Measurements from ENCODE around the gene TENT4B.
A peak's percentile ranks its signal among the peaks of the same experiment; 100 is the strongest.
"Not testable (repeated sequence)": the region's sequence is repeated elsewhere in the genome, so short reads cannot be mapped to it uniquely, and the experiment has no call there.

Gene TENT4B

DNA sequence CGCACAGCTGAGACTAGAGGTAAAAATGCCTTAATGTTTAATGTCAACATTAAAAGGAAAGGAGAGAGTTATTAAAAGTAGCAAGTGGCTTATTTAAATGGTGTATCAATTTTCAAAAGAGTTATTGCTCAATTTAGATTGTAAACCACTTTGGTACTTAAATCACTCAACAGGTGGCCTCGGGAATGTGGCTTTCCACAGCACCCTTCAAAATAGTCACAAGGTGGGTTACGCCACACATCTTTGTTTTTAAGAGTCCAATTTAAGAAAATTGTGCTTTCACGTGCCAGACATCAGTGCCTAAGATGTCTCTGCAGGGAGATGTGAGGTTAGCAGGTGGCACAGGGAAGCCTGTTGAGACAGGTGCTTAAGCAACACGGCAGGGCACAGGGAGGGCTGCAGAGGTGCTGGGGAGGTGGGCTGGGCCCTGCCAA, 85.8 kb downstream of the TENT4B start:
- peak; percentile 19 for DNase-seq

- DNase-seq = not testable (repeated sequence)
These were observed 89.9 kb downstream of the TENT4B start for GRCh38 chr16:50243024-50243423.

DNA sequence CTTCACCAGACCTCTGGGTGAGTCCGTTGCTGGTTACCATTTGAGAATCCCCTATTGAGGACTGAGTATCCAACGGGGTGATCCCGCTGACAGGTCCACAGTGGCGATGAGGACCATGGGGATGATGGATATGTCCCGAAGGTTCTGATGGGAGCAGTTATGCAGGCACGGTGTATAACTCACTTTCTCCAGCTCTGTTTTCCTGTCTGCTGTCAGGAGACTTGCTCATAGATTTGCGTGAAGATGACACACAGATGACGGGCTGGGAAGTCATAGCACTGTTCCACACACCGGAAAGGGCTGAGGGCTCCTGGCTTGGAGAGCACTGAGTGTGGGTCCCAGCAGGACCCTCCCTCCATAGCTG, 91.0 kb downstream of the TENT4B start:
- DNase-seq = no peak

DNA sequence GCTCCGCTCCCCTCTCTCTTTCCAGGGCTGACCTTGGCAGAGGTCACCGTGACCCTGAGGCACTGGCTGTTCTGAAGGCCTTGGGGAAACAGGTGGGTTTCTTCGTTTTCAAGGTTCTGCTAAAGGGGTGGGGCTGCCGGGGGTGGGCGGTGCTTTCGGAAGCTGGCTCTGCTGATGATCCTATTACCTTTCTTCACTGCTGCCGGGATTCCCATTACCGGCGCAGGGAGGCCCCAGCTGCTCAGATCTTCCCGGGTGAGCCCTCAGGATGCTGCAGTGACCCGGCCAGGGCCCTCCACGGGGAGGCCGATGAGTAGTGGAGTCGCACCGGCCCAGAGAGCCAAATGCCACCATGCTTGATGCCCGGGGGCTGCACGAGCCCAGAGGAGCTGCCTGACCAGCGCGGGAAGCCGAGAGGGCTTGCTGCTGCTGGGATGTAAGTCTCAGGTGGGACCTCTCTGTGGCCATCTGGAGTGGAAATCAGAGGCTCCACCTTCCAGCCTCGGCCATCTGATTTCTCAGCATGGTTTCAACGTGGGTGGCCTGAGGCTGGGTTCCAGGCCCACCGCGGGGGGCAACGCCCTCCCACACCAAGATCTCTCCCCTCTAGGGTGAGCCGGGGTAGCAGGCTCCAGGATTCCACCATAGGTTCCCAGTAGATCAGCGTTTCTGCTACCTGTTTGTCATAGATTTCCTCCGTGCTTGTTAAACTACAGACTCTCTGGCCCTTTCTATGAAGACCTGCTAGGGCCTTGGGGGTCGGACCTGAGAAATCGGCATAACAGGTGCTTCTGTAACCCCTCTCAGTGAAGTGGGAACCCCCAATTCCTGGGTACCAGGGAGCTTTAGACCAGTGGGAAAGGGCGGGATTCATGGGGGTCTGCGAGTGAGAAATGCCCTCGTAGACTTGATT, 91.7 kb downstream of the TENT4B start:
- no peak for DNase-seq

DNA sequence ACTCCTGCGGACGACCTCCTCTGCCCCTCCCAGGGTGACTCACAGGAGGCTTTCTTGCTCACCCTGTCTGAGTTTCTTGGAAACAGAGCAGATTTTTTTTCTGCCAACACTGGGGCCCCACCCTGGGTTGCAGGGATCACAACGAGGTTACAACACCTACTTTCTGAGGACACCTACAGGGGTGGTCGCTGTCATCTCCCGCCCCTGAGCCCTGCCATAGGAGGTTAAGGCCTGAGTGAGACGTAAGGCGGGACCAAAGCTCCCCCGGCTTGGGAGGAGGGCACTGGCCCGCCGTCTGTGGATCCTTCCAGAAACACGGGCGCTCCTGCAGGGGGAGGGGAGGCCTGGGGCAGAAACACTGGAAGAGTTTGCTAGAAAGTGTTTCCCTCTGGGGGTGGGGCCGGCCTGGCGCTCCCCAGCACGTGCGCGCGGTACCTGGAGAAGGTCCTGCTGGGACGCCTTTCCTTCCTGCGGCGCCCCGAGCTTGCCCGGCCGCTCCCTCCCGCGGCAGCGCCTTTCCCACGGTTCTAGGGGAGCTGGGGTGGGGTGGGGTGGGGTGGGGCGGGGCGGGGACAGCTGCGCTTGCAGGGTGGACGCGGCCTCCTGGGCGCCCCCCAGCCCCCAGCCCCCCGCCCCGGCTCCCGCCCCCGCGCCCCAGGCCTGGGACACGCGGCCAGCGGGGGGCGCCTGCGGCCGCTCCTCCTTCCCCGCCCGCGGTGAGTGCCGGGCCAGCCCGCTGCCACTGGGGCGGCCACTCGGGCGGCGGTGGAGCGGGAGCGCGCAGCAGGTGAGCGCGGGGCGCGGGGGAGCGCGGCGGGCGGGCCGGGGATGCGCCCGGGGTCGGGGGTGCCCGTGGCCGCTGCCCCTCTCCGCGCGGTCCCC, 92.6 kb downstream of the TENT4B start:
- DNase-seq = peak; percentile 32

GRCh38 chr16:50246299-50247122, 93.4 kb downstream of the TENT4B start:
- DNase-seq = no peak

DNA sequence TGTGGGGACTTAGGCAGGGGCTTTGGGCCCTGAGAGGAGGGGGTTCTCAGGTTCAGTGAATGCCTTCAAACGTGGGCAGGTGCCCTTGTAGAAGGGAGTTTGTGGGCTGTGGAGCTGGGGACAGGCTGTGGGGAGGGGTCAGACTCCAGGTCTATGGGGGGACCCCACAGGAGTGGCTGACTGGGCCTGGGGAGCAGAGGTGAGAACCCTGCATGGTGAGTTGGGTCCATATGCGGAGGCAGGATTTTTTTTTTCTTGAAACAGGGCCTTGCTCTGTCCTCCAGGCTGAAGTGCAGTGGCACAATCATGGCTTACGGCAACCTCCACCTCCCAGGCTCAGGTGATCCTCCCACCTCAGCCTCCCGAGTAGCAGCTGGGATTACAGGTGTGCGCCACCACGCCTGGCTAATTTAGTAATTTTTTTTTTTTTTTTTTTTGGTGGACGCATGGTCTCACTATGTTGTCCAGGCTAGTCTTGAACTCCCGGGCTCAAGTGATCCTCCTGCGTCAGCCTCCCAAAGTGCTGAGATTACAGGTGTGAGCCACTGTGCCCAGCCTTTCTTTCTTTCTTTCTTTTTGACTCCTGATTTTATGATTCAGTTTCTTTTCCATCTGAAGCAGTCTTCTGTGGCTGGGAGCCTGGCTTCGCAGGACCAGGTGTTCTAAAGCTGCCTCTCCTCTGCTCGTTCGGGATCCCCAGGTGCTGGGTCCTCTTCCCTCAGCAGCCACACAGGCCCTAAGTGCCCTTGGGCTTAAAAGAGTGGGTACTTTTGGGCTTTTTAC, 94.2 kb downstream of the TENT4B start:
- no peak for DNase-seq

DNA sequence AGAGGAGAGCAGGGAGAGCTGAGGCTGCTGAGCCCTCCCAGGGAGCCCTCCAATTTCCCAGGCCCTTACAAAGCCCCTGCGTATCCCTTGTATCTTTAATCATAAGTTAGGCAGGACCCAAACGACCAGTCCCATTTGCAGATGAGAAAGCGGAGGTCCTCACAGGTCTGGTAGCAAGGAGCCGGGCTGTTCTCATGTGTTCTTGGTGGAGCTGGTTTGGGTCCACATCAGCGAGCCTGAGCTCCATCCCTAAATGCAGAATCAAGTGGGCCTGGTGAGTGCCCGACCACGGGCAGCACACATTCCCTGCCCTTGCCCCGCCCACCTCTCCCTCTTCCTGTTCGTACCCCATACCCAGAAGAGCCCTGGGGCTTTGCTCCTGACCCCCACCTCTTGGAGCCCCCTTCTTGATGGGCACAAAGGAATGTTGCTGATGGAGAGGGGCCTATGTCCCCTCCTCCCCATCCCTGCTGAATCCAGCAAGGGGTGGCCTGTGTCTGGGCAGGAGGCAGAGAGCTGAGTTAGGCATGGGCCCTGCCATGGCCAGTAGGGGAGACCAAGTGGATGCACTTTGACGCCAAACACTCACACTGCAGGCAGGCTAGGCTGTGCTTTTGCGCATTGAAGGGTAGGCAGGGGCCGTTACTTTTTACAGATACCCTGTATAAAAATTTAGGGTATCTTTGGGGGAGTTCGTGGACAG, 95.0 kb downstream of the TENT4B start:
- no peak for DNase-seq

GRCh38 chr16:50248845-50249244, 95.7 kb downstream of the TENT4B start:
- no peak for DNase-seq

DNA sequence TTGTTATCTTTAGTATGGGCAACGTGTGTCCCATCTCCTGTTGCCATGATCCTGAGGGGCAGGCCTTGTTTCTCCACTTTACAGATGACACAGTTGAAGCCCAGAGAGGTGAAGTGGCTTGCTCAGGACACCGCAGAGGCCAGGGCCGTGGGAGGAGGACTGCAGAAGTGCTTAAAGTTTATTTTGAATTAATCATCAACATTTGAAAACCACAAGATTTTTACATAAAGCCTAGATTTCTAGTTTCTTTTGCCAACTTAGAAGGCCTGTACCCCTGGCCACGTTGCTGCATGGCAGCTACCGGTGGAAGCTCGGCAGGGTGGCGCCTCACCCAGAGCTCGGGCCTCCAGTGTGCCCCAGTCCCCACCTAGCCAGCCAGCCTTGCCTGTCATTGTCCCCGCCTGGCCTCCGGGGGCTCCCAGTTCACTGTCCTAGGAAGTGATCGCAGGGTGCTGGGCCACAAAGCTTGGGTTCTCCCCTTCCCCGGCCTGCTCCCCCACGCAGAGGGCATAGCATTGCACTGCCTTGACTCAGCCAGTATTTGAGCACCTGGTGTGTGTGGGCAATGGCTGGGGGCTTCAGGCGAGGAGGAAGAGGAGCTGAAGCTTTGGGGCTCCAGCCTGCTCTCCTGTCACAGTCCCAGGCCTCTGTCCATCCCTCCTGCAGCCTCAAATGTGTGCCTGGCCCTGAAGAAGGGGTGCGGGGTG, 98.4 kb downstream of the TENT4B start:
- no peak for DNase-seq

- DNase-seq = no peak
These were observed 99.0 kb downstream of the TENT4B start for GRCh38 chr16:50252082-50252611.

- no peak for DNase-seq
These were observed 99.9 kb downstream of the TENT4B start for GRCh38 chr16:50252874-50253513.

- no peak for DNase-seq
These were observed 100.4 kb downstream of the TENT4B start for GRCh38 chr16:50253514-50253910.

DNA sequence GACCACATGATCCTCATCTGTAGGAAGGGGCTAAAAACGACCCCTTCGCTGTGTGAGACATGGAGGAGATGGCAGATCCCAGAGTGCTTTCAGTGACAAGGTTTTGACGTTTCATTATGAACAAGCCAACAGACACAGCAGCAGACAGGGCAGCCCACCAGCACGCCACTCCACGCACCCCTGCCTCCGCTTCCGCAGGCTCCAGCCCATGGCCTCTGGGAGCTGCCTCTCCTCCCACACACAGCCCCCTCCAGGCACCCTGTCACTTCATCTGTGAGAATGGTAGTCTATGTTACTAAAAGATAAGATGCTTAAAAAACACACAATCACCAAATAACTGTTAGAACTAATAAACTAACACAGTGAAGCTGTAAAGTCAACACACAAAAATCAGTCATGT, 101.0 kb downstream of the TENT4B start:
- DNase-seq = no peak

- no peak for DNase-seq
These were observed 102.4 kb downstream of the TENT4B start for GRCh38 chr16:50255538-50255937.

DNA sequence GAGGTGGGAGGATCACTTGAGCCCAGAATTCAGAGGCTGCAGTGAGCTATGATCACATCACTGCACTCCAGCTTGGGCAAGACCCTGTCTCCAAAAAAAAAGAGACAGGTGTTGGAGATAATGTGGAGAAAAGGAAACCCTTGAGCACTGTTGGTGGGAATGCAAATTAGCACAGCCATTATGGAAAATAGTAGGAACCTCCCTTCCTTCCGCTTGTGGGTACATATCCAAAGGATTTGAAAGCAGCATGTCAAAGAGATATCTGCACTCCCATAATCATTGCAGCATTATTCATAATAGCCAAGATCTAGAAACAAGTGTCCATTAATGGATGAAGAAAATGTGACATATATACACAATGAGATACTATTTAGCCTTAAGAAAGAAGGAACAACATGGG, 103.5 kb downstream of the TENT4B start:
- DNase-seq = no peak

DNA sequence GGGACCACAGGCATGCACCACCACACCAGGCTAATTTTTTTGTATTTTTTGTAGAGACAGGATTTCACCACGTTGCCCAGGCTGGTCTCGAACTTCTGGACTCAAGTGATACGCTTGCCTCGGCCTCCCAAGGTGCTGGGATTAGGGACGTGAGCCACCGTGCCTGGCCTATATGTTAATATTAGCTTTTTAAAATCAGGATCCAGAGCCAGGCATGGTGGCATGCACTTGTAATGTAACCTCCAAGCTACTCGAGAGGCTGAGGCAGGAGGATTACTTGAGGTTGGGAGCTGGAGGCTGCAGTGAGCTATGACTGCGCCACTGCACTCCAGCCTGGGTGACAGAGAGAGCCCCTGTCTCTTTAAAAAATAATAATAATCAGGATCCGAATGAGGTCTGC, 104.8 kb downstream of the TENT4B start:
- DNase-seq = no peak

DNA sequence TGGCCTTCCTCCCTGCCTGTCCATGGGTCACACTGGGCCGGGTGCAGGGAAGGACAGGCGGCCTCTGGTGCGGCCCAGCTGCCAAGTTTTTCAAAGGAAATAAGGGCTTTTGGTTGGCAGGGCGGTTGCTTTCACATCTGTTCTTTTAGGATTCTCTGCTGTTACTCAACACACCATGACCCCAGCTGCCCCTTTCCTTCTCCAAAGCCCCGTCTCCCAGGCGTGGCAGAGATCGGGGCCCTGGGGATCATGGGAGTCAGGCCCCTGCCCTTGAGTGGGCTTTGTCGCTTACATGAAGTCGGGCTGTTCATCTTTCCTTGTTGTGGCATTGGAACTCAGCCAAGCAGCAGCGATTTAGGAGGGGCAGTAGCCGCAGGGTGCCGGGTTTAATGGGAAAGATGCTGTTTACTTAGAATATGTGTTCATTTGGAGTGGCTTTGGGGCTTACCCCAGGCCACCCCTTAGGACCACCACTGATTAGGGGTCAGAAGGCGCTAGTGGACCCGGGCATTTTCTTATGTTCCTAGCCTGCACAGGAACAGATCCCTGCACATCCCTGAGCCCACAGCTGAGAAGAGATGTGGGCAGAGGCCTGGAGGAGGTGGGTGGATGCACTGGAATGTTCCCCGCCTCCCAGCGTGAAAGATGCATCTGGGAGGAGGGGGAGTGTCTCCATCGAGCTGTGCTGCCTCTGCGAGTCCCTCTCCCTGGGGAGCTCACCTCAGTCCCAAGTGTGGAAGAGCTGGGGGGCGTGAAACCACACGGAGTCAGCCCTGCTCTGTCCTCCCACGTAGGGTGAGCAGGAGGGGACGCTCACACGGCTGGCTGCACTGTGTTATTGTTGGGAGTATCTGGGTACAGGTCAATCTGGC, 106.5 kb downstream of the TENT4B start:
- peak; percentile 19 for DNase-seq

All from NCI-H774 (cell line).